GM12878 (cell line): ENCODE data around the gene TAF3. TPM values are rescaled to one million over a fixed set of nuclear protein-coding genes. Genes with fewer than 3 reads are reported as not detected.

Experiments
- ATAC-seq: fragments of 200-7000 bp; cut with Tn5 transposase; 3 replicates; pipeline ENCODE4 v1.9.1; 2020; ENCODE audit warnings: mild to moderate bottlenecking, moderate library complexity
- BruUV-seq: library from RNA; stranded (reverse); fragments of 400-500 nt; replicated peaks from 2 replicates; lab custom pipeline; 2021; lab: Mats Ljungman, UMichigan
- CTCF ChIA-PET: fragments of 300-600 bp; sonication (Branson Sonifier 250); formaldehyde crosslinking; extraction: SDS; loops from one replicate; lab custom pipeline; 2021; ENCODE audit warnings: inconsistent platforms; lab: Yijun Ruan, JAX
- POLR2A ChIA-PET: fragments of 350-600 bp; formaldehyde crosslinking; extraction: SDS; loops from one replicate; lab custom pipeline; 2021; ENCODE audit warnings: inconsistent platforms; lab: Charles Lee
- RAD21 ChIA-PET: fragments of 300-600 bp; sonication (Branson Sonifier 250); formaldehyde crosslinking; loops from one replicate; lab custom pipeline; 2023; ENCODE audit warnings: antibody characterized with exemption; ENCODE audit not compliant: unreplicated experiment; lab: Charles Lee
- SMC1A ChIA-PET: fragments of 300-600 bp; sonication (Branson Sonifier 250); formaldehyde crosslinking; loops from one replicate; lab custom pipeline; 2023; ENCODE audit not compliant: unreplicated experiment, uncharacterized antibody; lab: Charles Lee
- DNase-seq: peaks from one replicate; pipeline ENCODE4 v3.0.0-alpha.2; 2011; ENCODE audit warnings: low read depth, low spot score
- FAIRE-seq: peaks from 3 replicates; lab custom pipeline; 2011; peaks lifted over from hg19 to GRCh38; lab: Jason Lieb, UNC
- H2AFZ ChIP-seq: 2 replicates; pipeline ENCODE4 v1.6.0; 2011; ENCODE audit warnings: low read depth, low read length, control low read depth; ENCODE audit not compliant: control insufficient read depth
- H3K27ac ChIP-seq: 2 replicates; pipeline ENCODE4 v1.5.1; 2011; ENCODE audit warnings: control low read depth; ENCODE audit not compliant: control insufficient read depth, insufficient read depth
- H3K27me3 ChIP-seq, 2 experiments: replicated peaks in 1 of 2; 2 replicates each; pipeline versions ENCODE4 v1.6.0 to v1.6.1; 2011; ENCODE audit warnings: low read length in 1 of 2; ENCODE audit not compliant: control insufficient read depth in 2 of 2, insufficient read depth in 2 of 2
- H3K36me3 ChIP-seq, 2 experiments: 2 replicates each; pipeline ENCODE4 v1.5.1; 2011; ENCODE audit warnings: low read length in 1 of 2; ENCODE audit not compliant: control insufficient read depth in 2 of 2, insufficient read depth in 2 of 2
- H3K4me1 ChIP-seq: 2 replicates; pipeline ENCODE4 v1.6.1; 2011; ENCODE audit warnings: mild to moderate bottlenecking, low read length, moderate library complexity, mixed read lengths; ENCODE audit not compliant: control insufficient read depth, insufficient read depth
- H3K4me2 ChIP-seq: 2 replicates; pipeline ENCODE4 v1.6.0; 2011; ENCODE audit warnings: control low read depth; ENCODE audit not compliant: control insufficient read depth, insufficient read depth
- H3K4me3 ChIP-seq: fragments of 200-600 bp; sonication (generic); 2 replicates; pipeline ENCODE4 v1.5.1; 2016
- H3K79me2 ChIP-seq: 2 replicates; pipeline ENCODE4 v1.6.0; 2011; ENCODE audit warnings: low read length; ENCODE audit not compliant: control insufficient read depth, insufficient read depth
- H3K9ac ChIP-seq: 2 replicates; pipeline ENCODE4 v1.8.0; 2011; ENCODE audit warnings: low read length, control low read depth, mixed read lengths; ENCODE audit not compliant: control insufficient read depth, insufficient read depth
- H3K9me3 ChIP-seq: replicated peaks from 3 replicates; pipeline ENCODE4 v1.5.1; 2011; ENCODE audit warnings: mild to moderate bottlenecking, low read length; ENCODE audit not compliant: control insufficient read depth, insufficient read depth
- H4K20me1 ChIP-seq: 2 replicates; pipeline ENCODE4 v1.6.0; 2011; ENCODE audit not compliant: control insufficient read depth, insufficient read depth
- ATF7 ChIP-seq: fragments of 450-650 bp; IDR thresholded peaks from 2 replicates; pipeline ENCODE4 v1.6.1; 2016; ENCODE audit warnings: low read depth, mild to moderate bottlenecking
- BHLHE40 ChIP-seq, 2 experiments: fragments of 450-650 bp in 1 of 2; IDR thresholded peaks; 2 replicates each; pipeline ENCODE4 v1.6.1; 2011 to 2017; ENCODE audit warnings: low read depth in 2 of 2, borderline replicate concordance in 1 of 2, improper control_type of control experiment in 1 of 2, low read length in 1 of 2, mild to moderate bottlenecking in 1 of 2
- CBFB ChIP-seq: IDR thresholded peaks from 2 replicates; pipeline ENCODE4 v1.6.1; 2016; ENCODE audit warnings: antibody characterized with exemption, low read depth
- CBX3 ChIP-seq: fragments of 200-600 bp; sonication (generic); IDR thresholded peaks from 2 replicates; pipeline ENCODE4 v1.6.1; 2016; ENCODE audit warnings: low read depth, borderline replicate concordance
- EGR1 ChIP-seq, 2 experiments: IDR thresholded peaks; 1 replicate in 1 of 2; 2 replicates in 1 of 2; pipeline ENCODE4 v1.6.1; 2011 to 2012; ENCODE audit warnings: low read depth in 2 of 2, low read length in 2 of 2, borderline replicate concordance in 1 of 2, mild to moderate bottlenecking in 1 of 2, moderate library complexity in 1 of 2
- EP300 ChIP-seq, 2 experiments: fragments of 150-350 bp in 1 of 2; IDR thresholded peaks; 2 replicates each; pipeline ENCODE4 v1.6.1; 2011 to 2012; ENCODE audit warnings: low read depth in 2 of 2, low read length in 2 of 2, borderline replicate concordance in 1 of 2, improper control_type of control experiment in 1 of 2, inconsistent platforms in 1 of 2; ENCODE audit not compliant: control insufficient read depth in 1 of 2
- ESRRA ChIP-seq: IDR thresholded peaks from 2 replicates; pipeline ENCODE4 v1.6.1; 2012; ENCODE audit warnings: mild to moderate bottlenecking, low read length, improper control_type of control experiment
- HCFC1 ChIP-seq: fragments of 150-350 bp; IDR thresholded peaks from 2 replicates; pipeline ENCODE4 v1.6.1; 2014; ENCODE audit warnings: low read length
- HDAC2 ChIP-seq: fragments of 200-600 bp; sonication (generic); IDR thresholded peaks from 2 replicates; pipeline ENCODE4 v1.6.1; 2017
- MTA2 ChIP-seq: fragments of 450-650 bp; IDR thresholded peaks from 2 replicates; pipeline ENCODE4 v1.6.1; 2016; ENCODE audit warnings: low read depth, mild to moderate bottlenecking, moderate library complexity
- NR2C1 ChIP-seq: fragments of 450-650 bp; IDR thresholded peaks from 2 replicates; pipeline ENCODE4 v1.6.1; 2017; ENCODE audit warnings: antibody characterized with exemption, mild to moderate bottlenecking, moderate library complexity
- SPI1 ChIP-seq: IDR thresholded peaks from 2 replicates; pipeline ENCODE4 v1.6.1; 2011; ENCODE audit warnings: low read depth, mild to moderate bottlenecking, low read length, moderate library complexity, borderline replicate concordance; ENCODE audit not compliant: insufficient read depth
- STAT3 ChIP-seq: IDR thresholded peaks from 2 replicates; pipeline ENCODE4 v1.6.1; 2011; ENCODE audit warnings: low read depth, low read length, improper control_type of control experiment
- TARDBP ChIP-seq: IDR thresholded peaks from 2 replicates; pipeline ENCODE4 v1.6.1; 2016; ENCODE audit warnings: borderline replicate concordance
- YY1 ChIP-seq: IDR thresholded peaks from 2 replicates; pipeline ENCODE4 v1.6.1; 2011; ENCODE audit warnings: low read depth, mild to moderate bottlenecking, low read length
- ZNF622 ChIP-seq: fragments of 450-650 bp; IDR thresholded peaks from 2 replicates; pipeline ENCODE4 v1.6.1; 2017; ENCODE audit warnings: mild to moderate bottlenecking, inconsistent platforms
- WGBS: methylation state at CpG from one replicate; pipeline ENCODE4 v1.1.6; 2016; ENCODE audit warnings: low lambda C conversion rate; ENCODE audit not compliant: insufficient replicate concordance, insufficient coverage; ENCODE audit errors: missing lambda C conversion rate; 5-methylcytosine and 5-hydroxymethylcytosine counted together
- in situ Hi-C: fragments of 300-500 bp; cut with MboI; formaldehyde crosslinking; loops from 9 replicates; pipeline ENCODE4 v1.14.3; 2018; ENCODE audit warnings: mixed read lengths
- intact Hi-C: fragments of 100-400 bp; cut with micrococcal nuclease; formaldehyde crosslinking; loops from one replicate; pipeline ENCODE4 v1.14.2; 2022; ENCODE audit not compliant: unreplicated experiment
- polyA plus RNA-seq, 11 experiments: library from polyadenylated mRNA; depleted of rRNA in 4 of 11; unstranded in 6 of 11; stranded (reverse) in 5 of 11; fragments of >200 nt; fragmentation: Nextera tagmentation in 4 of 11; fragmentation: Illumina TruSeq in 1 of 11; extraction: Ambion mirVana in 4 of 11; extraction: Trizol in 1 of 11; gene quantifications; 1 replicate in 1 of 11; 2 replicates in 10 of 11; pipeline versions ENCODE4 v1.2.1 to v1.2.3, GENCODE V29; 2011 to 2016; ENCODE audit warnings: inconsistent platforms in 2 of 11, missing spikeins in 2 of 11, low read depth in 1 of 11
- total RNA-seq, 4 experiments: library from RNA; depleted of rRNA in 3 of 4; stranded (reverse); fragments of >200 nt in 3 of 4; fragmentation: Illumina TruSeq in 1 of 4; extraction: Trizol in 1 of 4; gene quantifications; 2 replicates each; pipeline versions ENCODE4 v1.2.1 to v1.2.3, GENCODE V29; 2013 to 2021
- TF ChIP-seq, protein P1 (sequence below): IDR thresholded peaks from 2 replicates; pipeline ENCODE4 v1.6.1; 2012; ENCODE audit warnings: low read depth, low read length, improper control_type of control experiment
- TF ChIP-seq, protein P2 (sequence below): fragments of 450-650 bp; formaldehyde crosslinking; IDR thresholded peaks from 2 replicates; pipeline ENCODE4 v1.4.0; 2020; ENCODE audit warnings: mild to moderate bottlenecking, moderate library complexity

The TAF3 gene
- total and polyA plus RNA-seq, 10 of the 15 experiments (the other 5 are each of a cell fraction or from before 2014, with no cell fraction given): 2.0 to 10.1 (median 3.7) TPM

DNA sequence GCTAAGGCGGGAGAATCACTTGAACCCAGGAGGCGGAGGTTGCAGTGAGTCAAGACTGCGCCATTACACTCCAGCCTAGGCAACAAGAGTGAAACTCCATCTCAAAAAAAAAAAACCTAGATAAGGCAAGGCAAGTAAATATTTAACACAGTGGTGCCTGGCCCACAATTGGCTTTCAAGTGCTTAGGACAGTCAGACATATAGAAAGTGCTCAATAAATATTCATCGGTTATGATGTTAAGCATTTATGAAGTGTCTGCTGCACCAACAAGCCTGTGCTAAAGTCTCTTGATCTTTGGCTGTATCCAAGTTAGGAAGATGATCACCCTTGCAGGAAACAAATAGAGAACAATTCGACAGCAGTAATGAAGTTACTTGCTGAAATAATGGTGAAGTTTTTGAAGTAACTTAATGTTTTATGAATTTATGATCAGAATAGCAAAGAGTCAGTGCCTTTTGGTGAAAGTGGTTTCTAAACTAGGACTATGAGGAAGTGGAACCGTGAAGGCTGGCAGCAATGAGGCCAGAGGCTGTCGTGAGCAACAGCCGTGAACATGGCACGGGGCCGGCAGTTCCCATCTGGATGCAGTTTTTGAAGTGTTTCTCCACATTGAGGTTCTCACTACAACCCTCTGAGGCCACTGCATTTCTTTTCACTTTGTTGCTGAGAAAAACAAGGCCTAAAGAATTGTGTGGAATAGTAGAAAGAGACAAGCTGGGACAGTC, 188.1 kb downstream of the TAF3 start (continued):
- TF ChIP-seq, protein P1, sequence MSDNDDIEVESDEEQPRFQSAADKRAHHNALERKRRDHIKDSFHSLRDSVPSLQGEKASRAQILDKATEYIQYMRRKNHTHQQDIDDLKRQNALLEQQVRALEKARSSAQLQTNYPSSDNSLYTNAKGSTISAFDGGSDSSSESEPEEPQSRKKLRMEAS: no peak
- no peak for TF ChIP-seq EGR1 (IDR thresholded peaks at IDR 0.05; ENCODE audit: borderline replicate concordance in 1 of 2, low read depth in 2 of 2, low read length in 2 of 2)
- TF ChIP-seq, all 136 proteins: peak for 2

GRCh38 chr10:8009031-8009430, 190.7 kb downstream of the TAF3 start:
- H3K36me3 ChIP-seq: no peaks in the 10 kb centered on the region; a peak in 2 of 4 replicates
- TF ChIP-seq, protein P1: no peak
- no peak for TF ChIP-seq NR2C1
- no peak for TF ChIP-seq CBFB
- no peak for TF ChIP-seq EP300 (IDR thresholded peaks at IDR 0.05; ENCODE audit: borderline replicate concordance in 1 of 2, control insufficient read depth in 1 of 2, low read depth in 2 of 2, low read length in 2 of 2)
- TF ChIP-seq SPI1: no peak
- no peak for TF ChIP-seq MTA2
- no peak for TF ChIP-seq BHLHE40 (IDR thresholded peaks at IDR 0.05; ENCODE audit: borderline replicate concordance in 1 of 2, low read depth in 2 of 2, low read length in 1 of 2)
- TF ChIP-seq CBX3: no peak
- TF ChIP-seq HCFC1: no peak
- TF ChIP-seq HDAC2: no peak
- no peak for TF ChIP-seq ESRRA
- TF ChIP-seq, protein P2, sequence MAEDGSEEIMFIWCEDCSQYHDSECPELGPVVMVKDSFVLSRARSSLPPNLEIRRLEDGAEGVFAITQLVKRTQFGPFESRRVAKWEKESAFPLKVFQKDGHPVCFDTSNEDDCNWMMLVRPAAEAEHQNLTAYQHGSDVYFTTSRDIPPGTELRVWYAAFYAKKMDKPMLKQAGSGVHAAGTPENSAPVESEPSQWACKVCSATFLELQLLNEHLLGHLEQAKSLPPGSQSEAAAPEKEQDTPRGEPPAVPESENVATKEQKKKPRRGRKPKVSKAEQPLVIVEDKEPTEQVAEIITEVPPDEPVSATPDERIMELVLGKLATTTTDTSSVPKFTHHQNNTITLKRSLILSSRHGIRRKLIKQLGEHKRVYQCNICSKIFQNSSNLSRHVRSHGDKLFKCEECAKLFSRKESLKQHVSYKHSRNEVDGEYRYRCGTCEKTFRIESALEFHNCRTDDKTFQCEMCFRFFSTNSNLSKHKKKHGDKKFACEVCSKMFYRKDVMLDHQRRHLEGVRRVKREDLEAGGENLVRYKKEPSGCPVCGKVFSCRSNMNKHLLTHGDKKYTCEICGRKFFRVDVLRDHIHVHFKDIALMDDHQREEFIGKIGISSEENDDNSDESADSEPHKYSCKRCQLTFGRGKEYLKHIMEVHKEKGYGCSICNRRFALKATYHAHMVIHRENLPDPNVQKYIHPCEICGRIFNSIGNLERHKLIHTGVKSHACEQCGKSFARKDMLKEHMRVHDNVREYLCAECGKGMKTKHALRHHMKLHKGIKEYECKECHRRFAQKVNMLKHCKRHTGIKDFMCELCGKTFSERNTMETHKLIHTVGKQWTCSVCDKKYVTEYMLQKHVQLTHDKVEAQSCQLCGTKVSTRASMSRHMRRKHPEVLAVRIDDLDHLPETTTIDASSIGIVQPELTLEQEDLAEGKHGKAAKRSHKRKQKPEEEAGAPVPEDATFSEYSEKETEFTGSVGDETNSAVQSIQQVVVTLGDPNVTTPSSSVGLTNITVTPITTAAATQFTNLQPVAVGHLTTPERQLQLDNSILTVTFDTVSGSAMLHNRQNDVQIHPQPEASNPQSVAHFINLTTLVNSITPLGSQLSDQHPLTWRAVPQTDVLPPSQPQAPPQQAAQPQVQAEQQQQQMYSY (CRISPR knock-in tag): no peak
- TF ChIP-seq YY1: no peak
- no peak for TF ChIP-seq ATF7
- TF ChIP-seq STAT3: no peak
- TF ChIP-seq ZNF622: no peak
- TF ChIP-seq TARDBP: no peak

More at GRCh38 chr10:8009031-8009430, 190.7 kb downstream of the TAF3 start:
- ChIA-PET POLR2A (no interaction called here), SMC1A (no interaction called here), RAD21 (no interaction called here), CTCF (interaction anchor here (1.0 kb wide), 1 partner anchor 1200 kb away, joined by 3 read pairs; no protein-coding TSS in a partner anchor)
- Histone ChIP-seq H3K27me3 (no peaks in the 10 kb centered on the region), H3K9me3 (no peaks in the 10 kb centered on the region; the same call in 1 of the 3 replicates), H3K79me2 (no peaks in the 10 kb centered on the region), H3K27ac (no peak overlapping the region), H3K4me2 (no peak overlapping the region), H2AFZ (no peak overlapping the region), H3K9ac (no peak overlapping the region), H4K20me1 (no peaks in the 10 kb centered on the region), H3K4me1 (no peaks in the 10 kb centered on the region; the same call in 1 of the 2 replicates), H3K4me3 (no peak overlapping the region)
- WGBS: 98% methylated on average over 22 of the region's 38 CpGs
- BruUV-seq: no TSS peak
- FAIRE-seq: no peak
- ATAC-seq: no peak
- intact Hi-C loops: no loop called here
- in situ Hi-C loops: no loop called here
- no peak for DNase-seq
